GM12878 (cell line): Measurements from ENCODE around the gene ATP2B1. TPM values are rescaled to one million over a fixed set of nuclear protein-coding genes. Genes with fewer than 3 reads are reported as not detected.

Experiments used
- ATAC-seq: fragments of 200-7000 bp; cut with Tn5 transposase; 3 replicates; pipeline ENCODE4 v1.9.1; 2020; ENCODE audit warnings: mild to moderate bottlenecking, moderate library complexity
- BruUV-seq: library from RNA; stranded (reverse); fragments of 400-500 nt; replicated peaks from 2 replicates; lab custom pipeline; 2021; lab: Mats Ljungman, UMichigan
- CTCF ChIA-PET: fragments of 300-600 bp; sonication (Branson Sonifier 250); formaldehyde crosslinking; extraction: SDS; loops from one replicate; lab custom pipeline; 2021; ENCODE audit warnings: inconsistent platforms; lab: Yijun Ruan, JAX
- POLR2A ChIA-PET: fragments of 350-600 bp; formaldehyde crosslinking; extraction: SDS; loops from one replicate; lab custom pipeline; 2021; ENCODE audit warnings: inconsistent platforms; lab: Charles Lee
- RAD21 ChIA-PET: fragments of 300-600 bp; sonication (Branson Sonifier 250); formaldehyde crosslinking; loops from one replicate; lab custom pipeline; 2023; ENCODE audit warnings: antibody characterized with exemption; ENCODE audit not compliant: unreplicated experiment; lab: Charles Lee
- SMC1A ChIA-PET: fragments of 300-600 bp; sonication (Branson Sonifier 250); formaldehyde crosslinking; loops from one replicate; lab custom pipeline; 2023; ENCODE audit not compliant: unreplicated experiment, uncharacterized antibody; lab: Charles Lee
- DNase-seq: peaks from one replicate; pipeline ENCODE4 v3.0.0-alpha.2; 2011; ENCODE audit warnings: low read depth, low spot score
- FAIRE-seq: peaks from 3 replicates; lab custom pipeline; 2011; peaks lifted over from hg19 to GRCh38; lab: Jason Lieb, UNC
- H2AFZ ChIP-seq: 2 replicates; pipeline ENCODE4 v1.6.0; 2011; ENCODE audit warnings: low read depth, low read length, control low read depth; ENCODE audit not compliant: control insufficient read depth
- H3K27ac ChIP-seq: 2 replicates; pipeline ENCODE4 v1.5.1; 2011; ENCODE audit warnings: control low read depth; ENCODE audit not compliant: control insufficient read depth, insufficient read depth
- H3K27me3 ChIP-seq, 2 experiments: replicated peaks in 1 of 2; 2 replicates each; pipeline versions ENCODE4 v1.6.0 to v1.6.1; 2011; ENCODE audit warnings: low read length in 1 of 2; ENCODE audit not compliant: control insufficient read depth in 2 of 2, insufficient read depth in 2 of 2
- H3K36me3 ChIP-seq, 2 experiments: 2 replicates each; pipeline ENCODE4 v1.5.1; 2011; ENCODE audit warnings: low read length in 1 of 2; ENCODE audit not compliant: control insufficient read depth in 2 of 2, insufficient read depth in 2 of 2
- H3K4me1 ChIP-seq: 2 replicates; pipeline ENCODE4 v1.6.1; 2011; ENCODE audit warnings: mild to moderate bottlenecking, low read length, moderate library complexity, mixed read lengths; ENCODE audit not compliant: control insufficient read depth, insufficient read depth
- H3K4me2 ChIP-seq: 2 replicates; pipeline ENCODE4 v1.6.0; 2011; ENCODE audit warnings: control low read depth; ENCODE audit not compliant: control insufficient read depth, insufficient read depth
- H3K4me3 ChIP-seq: fragments of 200-600 bp; sonication (generic); 2 replicates; pipeline ENCODE4 v1.5.1; 2016
- H3K79me2 ChIP-seq: 2 replicates; pipeline ENCODE4 v1.6.0; 2011; ENCODE audit warnings: low read length; ENCODE audit not compliant: control insufficient read depth, insufficient read depth
- H3K9ac ChIP-seq: 2 replicates; pipeline ENCODE4 v1.8.0; 2011; ENCODE audit warnings: low read length, control low read depth, mixed read lengths; ENCODE audit not compliant: control insufficient read depth, insufficient read depth
- H3K9me3 ChIP-seq: replicated peaks from 3 replicates; pipeline ENCODE4 v1.5.1; 2011; ENCODE audit warnings: mild to moderate bottlenecking, low read length; ENCODE audit not compliant: control insufficient read depth, insufficient read depth
- H4K20me1 ChIP-seq: 2 replicates; pipeline ENCODE4 v1.6.0; 2011; ENCODE audit not compliant: control insufficient read depth, insufficient read depth
- EGR1 ChIP-seq, 2 experiments: IDR thresholded peaks; 1 replicate in 1 of 2; 2 replicates in 1 of 2; pipeline ENCODE4 v1.6.1; 2011 to 2012; ENCODE audit warnings: low read depth in 2 of 2, low read length in 2 of 2, borderline replicate concordance in 1 of 2, mild to moderate bottlenecking in 1 of 2, moderate library complexity in 1 of 2
- GABPA ChIP-seq: IDR thresholded peaks from 2 replicates; pipeline ENCODE4 v1.6.1; 2014; ENCODE audit warnings: antibody characterized with exemption, low read depth, mild to moderate bottlenecking, inconsistent platforms
- NR2F1 ChIP-seq: fragments of 450-650 bp; conservative IDR thresholded peaks from 2 replicates; pipeline ENCODE4 v1.6.1; 2017; ENCODE audit warnings: mild to moderate bottlenecking
- PML ChIP-seq: IDR thresholded peaks from 2 replicates; pipeline ENCODE4 v1.6.1; 2012; ENCODE audit warnings: low read length, inconsistent platforms
- RUNX3 ChIP-seq: IDR thresholded peaks from 2 replicates; pipeline ENCODE4 v1.6.1; 2012; ENCODE audit warnings: low read length, inconsistent platforms
- WGBS: methylation state at CpG from one replicate; pipeline ENCODE4 v1.1.6; 2016; ENCODE audit warnings: low lambda C conversion rate; ENCODE audit not compliant: insufficient replicate concordance, insufficient coverage; ENCODE audit errors: missing lambda C conversion rate; 5-methylcytosine and 5-hydroxymethylcytosine counted together
- in situ Hi-C: fragments of 300-500 bp; cut with MboI; formaldehyde crosslinking; loops from 9 replicates; pipeline ENCODE4 v1.14.3; 2018; ENCODE audit warnings: mixed read lengths
- intact Hi-C: fragments of 100-400 bp; cut with micrococcal nuclease; formaldehyde crosslinking; loops from one replicate; pipeline ENCODE4 v1.14.2; 2022; ENCODE audit not compliant: unreplicated experiment
- polyA plus RNA-seq, 11 experiments: library from polyadenylated mRNA; depleted of rRNA in 4 of 11; unstranded in 6 of 11; stranded (reverse) in 5 of 11; fragments of >200 nt; fragmentation: Nextera tagmentation in 4 of 11; fragmentation: Illumina TruSeq in 1 of 11; extraction: Ambion mirVana in 4 of 11; extraction: Trizol in 1 of 11; gene quantifications; 1 replicate in 1 of 11; 2 replicates in 10 of 11; pipeline versions ENCODE4 v1.2.1 to v1.2.3, GENCODE V29; 2011 to 2016; ENCODE audit warnings: inconsistent platforms in 2 of 11, missing spikeins in 2 of 11, low read depth in 1 of 11
- total RNA-seq, 4 experiments: library from RNA; depleted of rRNA in 3 of 4; stranded (reverse); fragments of >200 nt in 3 of 4; fragmentation: Illumina TruSeq in 1 of 4; extraction: Trizol in 1 of 4; gene quantifications; 2 replicates each; pipeline versions ENCODE4 v1.2.1 to v1.2.3, GENCODE V29; 2013 to 2021
- TF ChIP-seq, protein P1 (sequence below): fragments of 450-650 bp; IDR thresholded peaks from 2 replicates; pipeline ENCODE4 v1.6.1; 2018; ENCODE audit warnings: mild to moderate bottlenecking, low read depth, moderate library complexity; ENCODE audit not compliant: partially characterized antibody
- TF ChIP-seq, protein P2 (sequence below), 3 experiments: IDR thresholded peaks in 2 of 3; conservative IDR thresholded peaks in 1 of 3; 2 replicates each; pipeline ENCODE4 v1.5.1; 2011; ENCODE audit warnings: low read depth in 3 of 3, low read length in 3 of 3, mild to moderate bottlenecking in 3 of 3, control low read depth in 2 of 3, moderate library complexity in 2 of 3, inconsistent platforms in 1 of 3, mixed read lengths in 1 of 3; ENCODE audit not compliant: control insufficient read depth in 2 of 3, insufficient read depth in 1 of 3; ENCODE audit errors: extremely low read depth in 1 of 3
- TF ChIP-seq, protein P3 (sequence below): IDR thresholded peaks from 2 replicates; pipeline ENCODE4 v1.6.1; 2012; ENCODE audit warnings: low read length, inconsistent platforms
- TF ChIP-seq, protein P4 (sequence below): fragments of 450-650 bp; IDR thresholded peaks from 2 replicates; pipeline ENCODE4 v1.6.1; 2017; ENCODE audit warnings: mild to moderate bottlenecking
- TF ChIP-seq, protein P5 (sequence below): fragments of 450-650 bp; IDR thresholded peaks from 2 replicates; pipeline ENCODE4 v1.6.1; 2016; ENCODE audit warnings: mild to moderate bottlenecking

Gene ATP2B1
- total and polyA plus RNA-seq, 10 of the 15 experiments (the other 5 are each of a cell fraction or from before 2014, with no cell fraction given) = 15.9 to 67.8 (median 48.5) TPM

DNA sequence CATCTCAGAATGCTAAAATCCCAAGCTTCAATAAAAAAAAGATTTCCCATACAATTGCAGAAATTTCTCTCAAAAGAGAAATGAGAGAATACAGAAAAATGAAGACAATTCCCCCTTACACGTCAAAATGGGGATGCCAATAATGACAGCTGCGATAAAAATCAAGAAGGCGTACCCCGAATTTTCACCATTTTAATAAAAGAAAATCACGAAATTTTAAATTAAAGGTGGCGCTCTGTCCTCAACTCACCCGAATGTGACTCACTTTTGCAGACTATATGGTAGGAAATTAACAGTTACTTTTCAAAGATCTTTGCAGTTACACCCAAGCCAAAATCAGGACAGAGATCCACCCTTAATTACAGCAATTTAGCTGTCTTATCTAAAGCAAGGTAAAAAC lies 2.1 kb downstream of the ATP2B1 start:
- no peak for FAIRE-seq
- ChIA-PET RAD21 (interaction anchor here (0.5 to 6.0 kb wide), 31 partner anchors 9 to 398 kb away, joined by 3 to 41 read pairs (median 4); no protein-coding TSS in a partner anchor), CTCF (interaction anchor here (0.7 to 3.5 kb wide), 32 partner anchors 8 to 396 kb away, joined by 3 to 18 read pairs (median 4); no protein-coding TSS in a partner anchor), POLR2A (interaction anchor here (0.8 to 2.3 kb wide), 8 partner anchors 12 to 394 kb away, joined by 3 to 12 read pairs (median 4); no protein-coding TSS in a partner anchor), SMC1A (interaction anchor here (0.6 to 7.4 kb wide), 48 partner anchors 11 to 396 kb away, joined by 3 to 70 read pairs (median 4); no protein-coding TSS in a partner anchor)
- Histone ChIP-seq H4K20me1 (peaks cover 3% of the 10 kb centered on the region; the same call in 1 of the 2 replicates), H3K4me2 (peak overlapping the region; percentile 64), H3K4me3 (peak overlapping the region; percentile 94), H3K79me2 (peaks cover 80% of the 10 kb centered on the region), H3K4me1 (peaks cover 7% of the 10 kb centered on the region), H2AFZ (no peak overlapping the region), H3K27ac (peak overlapping the region; percentile 95), H3K36me3 (peaks cover 0 to 3% of the 10 kb centered on the region in 2 experiments; a peak in 1 of 4 replicates), H3K27me3 (no peaks in the 10 kb centered on the region), H3K9me3 (no peaks in the 10 kb centered on the region), H3K9ac (peak overlapping the region; percentile 88)
- TF ChIP-seq, protein P1, sequence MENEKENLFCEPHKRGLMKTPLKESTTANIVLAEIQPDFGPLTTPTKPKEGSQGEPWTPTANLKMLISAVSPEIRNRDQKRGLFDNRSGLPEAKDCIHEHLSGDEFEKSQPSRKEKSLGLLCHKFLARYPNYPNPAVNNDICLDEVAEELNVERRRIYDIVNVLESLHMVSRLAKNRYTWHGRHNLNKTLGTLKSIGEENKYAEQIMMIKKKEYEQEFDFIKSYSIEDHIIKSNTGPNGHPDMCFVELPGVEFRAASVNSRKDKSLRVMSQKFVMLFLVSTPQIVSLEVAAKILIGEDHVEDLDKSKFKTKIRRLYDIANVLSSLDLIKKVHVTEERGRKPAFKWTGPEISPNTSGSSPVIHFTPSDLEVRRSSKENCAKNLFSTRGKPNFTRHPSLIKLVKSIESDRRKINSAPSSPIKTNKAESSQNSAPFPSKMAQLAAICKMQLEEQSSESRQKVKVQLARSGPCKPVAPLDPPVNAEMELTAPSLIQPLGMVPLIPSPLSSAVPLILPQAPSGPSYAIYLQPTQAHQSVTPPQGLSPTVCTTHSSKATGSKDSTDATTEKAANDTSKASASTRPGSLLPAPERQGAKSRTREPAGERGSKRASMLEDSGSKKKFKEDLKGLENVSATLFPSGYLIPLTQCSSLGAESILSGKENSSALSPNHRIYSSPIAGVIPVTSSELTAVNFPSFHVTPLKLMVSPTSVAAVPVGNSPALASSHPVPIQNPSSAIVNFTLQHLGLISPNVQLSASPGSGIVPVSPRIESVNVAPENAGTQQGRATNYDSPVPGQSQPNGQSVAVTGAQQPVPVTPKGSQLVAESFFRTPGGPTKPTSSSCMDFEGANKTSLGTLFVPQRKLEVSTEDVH = no peak
- TF ChIP-seq RUNX3 (no peak), EGR1 (IDR thresholded peaks at IDR 0.05; ENCODE audit: borderline replicate concordance in 1 of 2, low read depth in 2 of 2, low read length in 2 of 2) (no peak), NR2F1 (no peak), GABPA (no peak), PML (no peak)
- TF ChIP-seq, protein P2, sequence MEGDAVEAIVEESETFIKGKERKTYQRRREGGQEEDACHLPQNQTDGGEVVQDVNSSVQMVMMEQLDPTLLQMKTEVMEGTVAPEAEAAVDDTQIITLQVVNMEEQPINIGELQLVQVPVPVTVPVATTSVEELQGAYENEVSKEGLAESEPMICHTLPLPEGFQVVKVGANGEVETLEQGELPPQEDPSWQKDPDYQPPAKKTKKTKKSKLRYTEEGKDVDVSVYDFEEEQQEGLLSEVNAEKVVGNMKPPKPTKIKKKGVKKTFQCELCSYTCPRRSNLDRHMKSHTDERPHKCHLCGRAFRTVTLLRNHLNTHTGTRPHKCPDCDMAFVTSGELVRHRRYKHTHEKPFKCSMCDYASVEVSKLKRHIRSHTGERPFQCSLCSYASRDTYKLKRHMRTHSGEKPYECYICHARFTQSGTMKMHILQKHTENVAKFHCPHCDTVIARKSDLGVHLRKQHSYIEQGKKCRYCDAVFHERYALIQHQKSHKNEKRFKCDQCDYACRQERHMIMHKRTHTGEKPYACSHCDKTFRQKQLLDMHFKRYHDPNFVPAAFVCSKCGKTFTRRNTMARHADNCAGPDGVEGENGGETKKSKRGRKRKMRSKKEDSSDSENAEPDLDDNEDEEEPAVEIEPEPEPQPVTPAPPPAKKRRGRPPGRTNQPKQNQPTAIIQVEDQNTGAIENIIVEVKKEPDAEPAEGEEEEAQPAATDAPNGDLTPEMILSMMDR (IDR thresholded peaks at IDR 0.05 in 2 of 3, conservative IDR thresholded peaks at IDR 0.05 in 1 of 3; ENCODE audit: control insufficient read depth in 2 of 3, extremely low read depth in 1 of 3, insufficient read depth in 1 of 3, low read depth in 3 of 3, low read length in 3 of 3) = peak in 1 of 3 experiments; percentile 6; a peak in 1 of 6 replicates
- TF ChIP-seq, protein P3, sequence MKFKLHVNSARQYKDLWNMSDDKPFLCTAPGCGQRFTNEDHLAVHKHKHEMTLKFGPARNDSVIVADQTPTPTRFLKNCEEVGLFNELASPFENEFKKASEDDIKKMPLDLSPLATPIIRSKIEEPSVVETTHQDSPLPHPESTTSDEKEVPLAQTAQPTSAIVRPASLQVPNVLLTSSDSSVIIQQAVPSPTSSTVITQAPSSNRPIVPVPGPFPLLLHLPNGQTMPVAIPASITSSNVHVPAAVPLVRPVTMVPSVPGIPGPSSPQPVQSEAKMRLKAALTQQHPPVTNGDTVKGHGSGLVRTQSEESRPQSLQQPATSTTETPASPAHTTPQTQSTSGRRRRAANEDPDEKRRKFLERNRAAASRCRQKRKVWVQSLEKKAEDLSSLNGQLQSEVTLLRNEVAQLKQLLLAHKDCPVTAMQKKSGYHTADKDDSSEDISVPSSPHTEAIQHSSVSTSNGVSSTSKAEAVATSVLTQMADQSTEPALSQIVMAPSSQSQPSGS = no peak
- TF ChIP-seq, protein P4, sequence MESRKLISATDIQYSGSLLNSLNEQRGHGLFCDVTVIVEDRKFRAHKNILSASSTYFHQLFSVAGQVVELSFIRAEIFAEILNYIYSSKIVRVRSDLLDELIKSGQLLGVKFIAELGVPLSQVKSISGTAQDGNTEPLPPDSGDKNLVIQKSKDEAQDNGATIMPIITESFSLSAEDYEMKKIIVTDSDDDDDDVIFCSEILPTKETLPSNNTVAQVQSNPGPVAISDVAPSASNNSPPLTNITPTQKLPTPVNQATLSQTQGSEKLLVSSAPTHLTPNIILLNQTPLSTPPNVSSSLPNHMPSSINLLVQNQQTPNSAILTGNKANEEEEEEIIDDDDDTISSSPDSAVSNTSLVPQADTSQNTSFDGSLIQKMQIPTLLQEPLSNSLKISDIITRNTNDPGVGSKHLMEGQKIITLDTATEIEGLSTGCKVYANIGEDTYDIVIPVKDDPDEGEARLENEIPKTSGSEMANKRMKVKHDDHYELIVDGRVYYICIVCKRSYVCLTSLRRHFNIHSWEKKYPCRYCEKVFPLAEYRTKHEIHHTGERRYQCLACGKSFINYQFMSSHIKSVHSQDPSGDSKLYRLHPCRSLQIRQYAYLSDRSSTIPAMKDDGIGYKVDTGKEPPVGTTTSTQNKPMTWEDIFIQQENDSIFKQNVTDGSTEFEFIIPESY = no peak
- TF ChIP-seq, protein P5, sequence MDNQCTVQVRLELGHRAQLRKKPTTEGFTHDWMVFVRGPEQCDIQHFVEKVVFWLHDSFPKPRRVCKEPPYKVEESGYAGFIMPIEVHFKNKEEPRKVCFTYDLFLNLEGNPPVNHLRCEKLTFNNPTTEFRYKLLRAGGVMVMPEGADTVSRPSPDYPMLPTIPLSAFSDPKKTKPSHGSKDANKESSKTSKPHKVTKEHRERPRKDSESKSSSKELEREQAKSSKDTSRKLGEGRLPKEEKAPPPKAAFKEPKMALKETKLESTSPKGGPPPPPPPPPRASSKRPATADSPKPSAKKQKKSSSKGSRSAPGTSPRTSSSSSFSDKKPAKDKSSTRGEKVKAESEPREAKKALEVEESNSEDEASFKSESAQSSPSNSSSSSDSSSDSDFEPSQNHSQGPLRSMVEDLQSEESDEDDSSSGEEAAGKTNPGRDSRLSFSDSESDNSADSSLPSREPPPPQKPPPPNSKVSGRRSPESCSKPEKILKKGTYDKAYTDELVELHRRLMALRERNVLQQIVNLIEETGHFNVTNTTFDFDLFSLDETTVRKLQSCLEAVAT = peak; percentile 60; the same call in 1 of the 2 replicates
- no TSS peak for BruUV-seq
- under 1% methylated on average over 7 of the region's 7 CpGs for WGBS
- in situ Hi-C loops = no loop called here
- no peak for ATAC-seq
- no peak for DNase-seq
- intact Hi-C loops = loop anchor here (2.0 to 5.0 kb wide), 6 partner anchors 44 to 546 kb away; no protein-coding TSS in a partner anchor
